WTC11 (cell line): ENCODE data around the gene USP2. TPM values are rescaled to one million over a fixed set of nuclear protein-coding genes. Genes with fewer than 3 reads are reported as not detected.

Experiments
- ATAC-seq: fragments of 200-7000 bp; cut with Tn5 transposase; 2 replicates; pipeline ENCODE4 v1.10.0; 2021; ENCODE audit warnings: mild to moderate bottlenecking, moderate library complexity
- CTCF ChIA-PET: fragments of 300-600 bp; sonication (Branson Sonifier 250); formaldehyde crosslinking; loops from one replicate; lab custom pipeline; 2021; ENCODE audit warnings: antibody characterized with exemption; lab: Charles Lee
- POLR2A ChIA-PET: fragments of 350-600 bp; sonication (Branson Sonifier 250); formaldehyde crosslinking; loops from one replicate; lab custom pipeline; 2021; ENCODE audit warnings: antibody characterized with exemption; lab: Charles Lee
- DNase-seq: peaks from one replicate; pipeline ENCODE4 v3.0.0; 2021; ENCODE audit warnings: low spot score
- H3K27ac Mint-ChIP-seq: 2 replicates; pipeline ENCODE4 v1.8.0; 2021; ENCODE audit warnings: mixed read lengths
- H3K27me3 Mint-ChIP-seq: 2 replicates; pipeline ENCODE4 v1.8.0; 2021; ENCODE audit warnings: low read depth, mild to moderate bottlenecking, moderate library complexity, mixed read lengths
- H3K36me3 Mint-ChIP-seq: 2 replicates; pipeline ENCODE4 v1.8.0; 2021; ENCODE audit warnings: mixed read lengths
- H3K4me1 Mint-ChIP-seq: 2 replicates; pipeline ENCODE4 v1.8.0; 2022; ENCODE audit warnings: mixed read lengths
- H3K4me3 Mint-ChIP-seq: 2 replicates; pipeline ENCODE4 v1.8.0; 2021; ENCODE audit warnings: mild to moderate bottlenecking, moderate library complexity, mixed read lengths
- H3K9me3 Mint-ChIP-seq: 2 replicates; pipeline ENCODE4 v1.8.0; 2021; ENCODE audit warnings: mixed read lengths
- CBFB ChIP-seq: sonication (generic); formaldehyde crosslinking; IDR thresholded peaks from 2 replicates; pipeline ENCODE4 v1.8.1; 2022; ENCODE audit warnings: mild to moderate bottlenecking, low read depth, missing genetic modification reagents
- EMX1 ChIP-seq: fragments of 250-450 bp; sonication (Bioruptor Pico); IDR thresholded peaks from 2 replicates; pipeline ENCODE4 v1.8.0; 2021; ENCODE audit warnings: mild to moderate bottlenecking
- ETV6 ChIP-seq: sonication (generic); formaldehyde crosslinking; IDR thresholded peaks from 2 replicates; pipeline ENCODE4 v1.8.1; 2022; ENCODE audit warnings: mild to moderate bottlenecking, missing genetic modification reagents
- FOXP1 ChIP-seq: sonication (generic); formaldehyde crosslinking; IDR thresholded peaks from 2 replicates; pipeline ENCODE4 v1.8.0; 2022; ENCODE audit warnings: missing genetic modification reagents, mild to moderate bottlenecking, moderate library complexity, borderline replicate concordance
- KAT7 ChIP-seq: sonication (generic); formaldehyde crosslinking; IDR thresholded peaks from 2 replicates; pipeline ENCODE4 v1.8.1; 2023; ENCODE audit warnings: missing genetic modification reagents, mild to moderate bottlenecking, borderline replicate concordance
- NFATC4 ChIP-seq: fragments of 250-450 bp; sonication (Bioruptor Pico); IDR thresholded peaks from 2 replicates; pipeline ENCODE4 v1.9.0; 2021; ENCODE audit warnings: mild to moderate bottlenecking
- NFE2L1 ChIP-seq: sonication (generic); formaldehyde crosslinking; IDR thresholded peaks from 2 replicates; pipeline ENCODE4 v1.8.1; 2023; ENCODE audit warnings: missing genetic modification reagents
- RELA ChIP-seq: sonication (generic); formaldehyde crosslinking; IDR thresholded peaks from 2 replicates; pipeline ENCODE4 v1.8.1; 2022; ENCODE audit warnings: missing genetic modification reagents, mild to moderate bottlenecking, borderline replicate concordance
- RORB ChIP-seq: fragments of 250-450 bp; sonication (Bioruptor Pico); IDR thresholded peaks from 2 replicates; pipeline ENCODE4 v1.9.0; 2021; ENCODE audit warnings: mild to moderate bottlenecking
- SMAD3 ChIP-seq: sonication (generic); formaldehyde crosslinking; IDR thresholded peaks from 2 replicates; pipeline ENCODE4 v1.8.0; 2022; ENCODE audit warnings: missing genetic modification reagents, mild to moderate bottlenecking, borderline replicate concordance
- SP1 ChIP-seq: sonication (generic); formaldehyde crosslinking; conservative IDR thresholded peaks from 2 replicates; pipeline ENCODE4 v1.8.1; 2022; ENCODE audit warnings: missing genetic modification reagents
- TEAD1 ChIP-seq: sonication (generic); formaldehyde crosslinking; IDR thresholded peaks from 2 replicates; pipeline ENCODE4 v1.8.0; 2022; ENCODE audit warnings: mild to moderate bottlenecking, missing genetic modification reagents
- ZNF671 ChIP-seq: fragments of 250-450 bp; sonication (Bioruptor Pico); IDR thresholded peaks from 2 replicates; pipeline ENCODE4 v1.8.0; 2021; ENCODE audit warnings: mild to moderate bottlenecking
- total RNA-seq: library from RNA; stranded (reverse); gene quantifications from 3 replicates; pipeline ENCODE4 v1.2.3, GENCODE V29; 2021
- TF ChIP-seq, protein P1 (sequence below): sonication (generic); formaldehyde crosslinking; IDR thresholded peaks from 2 replicates; pipeline ENCODE4 v1.8.0; 2022; ENCODE audit warnings: mild to moderate bottlenecking, missing genetic modification reagents
- TF ChIP-seq, protein P2 (sequence below): sonication (generic); formaldehyde crosslinking; conservative IDR thresholded peaks from 2 replicates; pipeline ENCODE4 v1.8.1; 2022; ENCODE audit warnings: mild to moderate bottlenecking, missing genetic modification reagents
- TF ChIP-seq, protein P3 (sequence below): sonication (generic); formaldehyde crosslinking; IDR thresholded peaks from 2 replicates; pipeline ENCODE4 v1.8.0; 2022; ENCODE audit warnings: mild to moderate bottlenecking, missing genetic modification reagents
- TF ChIP-seq, protein P4 (sequence below): sonication (generic); formaldehyde crosslinking; IDR thresholded peaks from 2 replicates; pipeline ENCODE4 v1.8.0; 2023; ENCODE audit warnings: mild to moderate bottlenecking, missing genetic modification reagents
- TF ChIP-seq, protein P5 (sequence below): sonication (generic); formaldehyde crosslinking; IDR thresholded peaks from 2 replicates; pipeline ENCODE4 v1.8.1; 2023; ENCODE audit warnings: mild to moderate bottlenecking, missing genetic modification reagents
- TF ChIP-seq, protein P6 (sequence below): sonication (generic); formaldehyde crosslinking; IDR thresholded peaks from 2 replicates; pipeline ENCODE4 v1.8.1; 2023; ENCODE audit warnings: mild to moderate bottlenecking, missing genetic modification reagents, moderate library complexity
- TF ChIP-seq, protein P7 (sequence below): sonication (generic); formaldehyde crosslinking; IDR thresholded peaks from 2 replicates; pipeline ENCODE4 v1.8.1; 2023; ENCODE audit warnings: mild to moderate bottlenecking, missing genetic modification reagents

The USP2 gene
- total RNA-seq, 1 experiment from 2014 or later, result 8.0 TPM

DNA sequence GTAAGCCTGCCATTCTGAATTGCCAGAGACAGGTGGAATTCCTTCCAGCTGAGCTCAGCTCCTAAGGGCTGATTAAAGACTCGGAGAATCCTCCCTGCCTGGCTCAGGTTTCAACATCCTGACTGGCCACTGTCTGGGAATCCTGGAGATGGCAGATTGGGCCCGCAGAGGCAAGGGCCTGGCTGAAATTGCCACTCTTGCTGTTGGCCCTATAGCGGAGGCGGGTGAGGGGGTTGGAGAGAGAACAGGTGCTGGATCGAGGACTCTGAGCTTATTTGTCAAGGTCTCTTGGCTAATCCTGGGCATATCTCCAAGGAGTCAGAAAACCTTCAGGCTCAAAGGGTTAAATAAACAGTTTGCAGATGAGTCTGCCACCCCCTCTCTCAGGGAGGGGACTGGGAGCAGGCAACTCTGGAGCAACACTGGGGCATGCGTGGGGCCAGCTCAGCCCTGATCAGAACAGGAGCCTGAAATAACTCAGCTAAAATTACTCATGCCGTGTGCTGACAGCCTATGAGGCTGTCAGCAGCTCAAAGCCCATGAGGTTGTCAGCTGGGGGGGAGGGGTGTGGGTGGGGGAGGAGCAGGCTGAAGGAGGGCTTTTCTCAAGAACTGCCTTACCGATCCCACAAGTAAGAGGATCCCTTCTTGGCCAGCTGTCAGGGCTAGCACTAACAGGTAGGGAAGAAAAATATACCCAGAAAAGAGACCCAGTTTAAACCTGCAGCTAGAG is 20.3 kb downstream of the USP2 start (continued):
- TF ChIP-seq EMX1 (CRISPR knock-in tag), result no peak
- peak; percentile 43 for TF ChIP-seq SP1 (CRISPR knock-in tag)
- TF ChIP-seq FOXP1 (CRISPR knock-in tag), result no peak
- TF ChIP-seq RORB (CRISPR knock-in tag), result no peak
- no peak for TF ChIP-seq SMAD3 (CRISPR knock-in tag)
- TF ChIP-seq, protein P1, sequence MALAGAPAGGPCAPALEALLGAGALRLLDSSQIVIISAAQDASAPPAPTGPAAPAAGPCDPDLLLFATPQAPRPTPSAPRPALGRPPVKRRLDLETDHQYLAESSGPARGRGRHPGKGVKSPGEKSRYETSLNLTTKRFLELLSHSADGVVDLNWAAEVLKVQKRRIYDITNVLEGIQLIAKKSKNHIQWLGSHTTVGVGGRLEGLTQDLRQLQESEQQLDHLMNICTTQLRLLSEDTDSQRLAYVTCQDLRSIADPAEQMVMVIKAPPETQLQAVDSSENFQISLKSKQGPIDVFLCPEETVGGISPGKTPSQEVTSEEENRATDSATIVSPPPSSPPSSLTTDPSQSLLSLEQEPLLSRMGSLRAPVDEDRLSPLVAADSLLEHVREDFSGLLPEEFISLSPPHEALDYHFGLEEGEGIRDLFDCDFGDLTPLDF (CRISPR knock-in tag), result no peak
- TF ChIP-seq, protein P2, sequence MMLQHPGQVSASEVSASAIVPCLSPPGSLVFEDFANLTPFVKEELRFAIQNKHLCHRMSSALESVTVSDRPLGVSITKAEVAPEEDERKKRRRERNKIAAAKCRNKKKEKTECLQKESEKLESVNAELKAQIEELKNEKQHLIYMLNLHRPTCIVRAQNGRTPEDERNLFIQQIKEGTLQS (CRISPR knock-in tag), result no peak
- TF ChIP-seq TEAD1 (CRISPR knock-in tag), result peak; percentile 48; the same call in 1 of the 2 replicates

DNA sequence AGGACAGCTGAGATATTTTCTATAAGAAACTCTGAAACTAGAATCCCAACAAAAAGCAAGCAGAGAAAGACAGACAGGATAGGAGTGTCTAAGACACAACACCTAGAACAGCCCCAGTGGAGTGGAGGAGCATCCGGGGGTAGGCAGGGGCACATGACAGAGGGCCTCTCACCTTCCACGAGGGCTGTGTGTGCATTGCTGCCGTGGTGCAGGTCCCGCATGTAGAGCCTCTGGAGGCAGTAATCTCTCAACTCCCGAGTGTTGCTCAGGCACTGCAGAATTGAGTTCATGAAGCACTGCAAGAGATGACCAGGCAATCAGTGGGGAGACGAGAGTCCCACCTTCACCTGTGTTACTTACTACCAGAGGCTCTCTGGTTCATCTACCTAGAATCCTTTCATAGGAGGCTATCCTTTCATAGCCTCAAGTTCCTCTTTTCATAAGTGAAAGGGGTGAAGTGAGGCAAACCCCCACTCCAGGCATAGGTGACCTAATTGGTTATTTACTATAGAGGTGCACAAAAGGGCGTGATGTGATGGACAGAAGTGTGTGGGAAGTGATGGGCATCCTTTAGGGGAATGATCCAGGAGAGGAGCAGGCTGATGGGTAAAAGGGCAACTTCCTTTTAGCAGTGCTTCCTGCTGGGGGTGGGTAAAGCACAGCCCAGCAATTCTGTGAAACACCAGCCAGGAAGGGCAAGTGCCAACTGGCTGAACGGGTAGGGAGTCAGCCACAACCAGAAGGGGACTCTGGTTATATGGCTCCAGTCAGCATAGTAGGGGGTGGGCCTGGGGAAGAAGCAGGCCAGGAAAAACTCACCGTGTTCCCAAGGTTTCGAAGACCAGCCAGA is 21.9 kb downstream of the USP2 start:
- Mint-ChIP-seq H3K4me1 (peaks cover 52% of the 10 kb centered on the region), H3K9me3 (no peaks in the 10 kb centered on the region), H3K27ac (no peak overlapping the region), H3K4me3 (no peak overlapping the region), H3K36me3 (peaks cover 22% of the 10 kb centered on the region), H3K27me3 (peaks cover 38% of the 10 kb centered on the region)
- POLR2A ChIA-PET, result no interaction called here
- ATAC-seq (no peak), DNase-seq (no peak)
- CTCF ChIA-PET, result interaction anchor here (1.4 to 6.2 kb wide), 6 partner anchors 11 to 115 kb away, joined by 5 to 95 read pairs (median 18); partner anchors contain the start of gene C1QTNF5
- TF ChIP-seq NFE2L1 (CRISPR knock-in tag), result no peak
- no peak for TF ChIP-seq KAT7 (CRISPR knock-in tag)
- TF ChIP-seq, protein P3, sequence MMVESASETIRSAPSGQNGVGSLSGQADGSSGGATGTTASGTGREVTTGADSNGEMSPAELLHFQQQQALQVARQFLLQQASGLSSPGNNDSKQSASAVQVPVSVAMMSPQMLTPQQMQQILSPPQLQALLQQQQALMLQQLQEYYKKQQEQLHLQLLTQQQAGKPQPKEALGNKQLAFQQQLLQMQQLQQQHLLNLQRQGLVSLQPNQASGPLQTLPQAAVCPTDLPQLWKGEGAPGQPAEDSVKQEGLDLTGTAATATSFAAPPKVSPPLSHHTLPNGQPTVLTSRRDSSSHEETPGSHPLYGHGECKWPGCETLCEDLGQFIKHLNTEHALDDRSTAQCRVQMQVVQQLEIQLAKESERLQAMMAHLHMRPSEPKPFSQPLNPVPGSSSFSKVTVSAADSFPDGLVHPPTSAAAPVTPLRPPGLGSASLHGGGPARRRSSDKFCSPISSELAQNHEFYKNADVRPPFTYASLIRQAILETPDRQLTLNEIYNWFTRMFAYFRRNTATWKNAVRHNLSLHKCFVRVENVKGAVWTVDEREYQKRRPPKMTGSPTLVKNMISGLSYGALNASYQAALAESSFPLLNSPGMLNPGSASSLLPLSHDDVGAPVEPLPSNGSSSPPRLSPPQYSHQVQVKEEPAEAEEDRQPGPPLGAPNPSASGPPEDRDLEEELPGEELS (CRISPR knock-in tag), result no peak
- TF ChIP-seq NFATC4, result no peak
- TF ChIP-seq, protein P2 (CRISPR knock-in tag), result no peak
- TF ChIP-seq, protein P4, sequence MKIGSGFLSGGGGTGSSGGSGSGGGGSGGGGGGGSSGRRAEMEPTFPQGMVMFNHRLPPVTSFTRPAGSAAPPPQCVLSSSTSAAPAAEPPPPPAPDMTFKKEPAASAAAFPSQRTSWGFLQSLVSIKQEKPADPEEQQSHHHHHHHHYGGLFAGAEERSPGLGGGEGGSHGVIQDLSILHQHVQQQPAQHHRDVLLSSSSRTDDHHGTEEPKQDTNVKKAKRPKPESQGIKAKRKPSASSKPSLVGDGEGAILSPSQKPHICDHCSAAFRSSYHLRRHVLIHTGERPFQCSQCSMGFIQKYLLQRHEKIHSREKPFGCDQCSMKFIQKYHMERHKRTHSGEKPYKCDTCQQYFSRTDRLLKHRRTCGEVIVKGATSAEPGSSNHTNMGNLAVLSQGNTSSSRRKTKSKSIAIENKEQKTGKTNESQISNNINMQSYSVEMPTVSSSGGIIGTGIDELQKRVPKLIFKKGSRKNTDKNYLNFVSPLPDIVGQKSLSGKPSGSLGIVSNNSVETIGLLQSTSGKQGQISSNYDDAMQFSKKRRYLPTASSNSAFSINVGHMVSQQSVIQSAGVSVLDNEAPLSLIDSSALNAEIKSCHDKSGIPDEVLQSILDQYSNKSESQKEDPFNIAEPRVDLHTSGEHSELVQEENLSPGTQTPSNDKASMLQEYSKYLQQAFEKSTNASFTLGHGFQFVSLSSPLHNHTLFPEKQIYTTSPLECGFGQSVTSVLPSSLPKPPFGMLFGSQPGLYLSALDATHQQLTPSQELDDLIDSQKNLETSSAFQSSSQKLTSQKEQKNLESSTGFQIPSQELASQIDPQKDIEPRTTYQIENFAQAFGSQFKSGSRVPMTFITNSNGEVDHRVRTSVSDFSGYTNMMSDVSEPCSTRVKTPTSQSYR, result no peak
- TF ChIP-seq ETV6 (CRISPR knock-in tag), result no peak
- TF ChIP-seq RELA (CRISPR knock-in tag), result no peak
- TF ChIP-seq ZNF671 (CRISPR knock-in tag), result no peak
- TF ChIP-seq, protein P5, sequence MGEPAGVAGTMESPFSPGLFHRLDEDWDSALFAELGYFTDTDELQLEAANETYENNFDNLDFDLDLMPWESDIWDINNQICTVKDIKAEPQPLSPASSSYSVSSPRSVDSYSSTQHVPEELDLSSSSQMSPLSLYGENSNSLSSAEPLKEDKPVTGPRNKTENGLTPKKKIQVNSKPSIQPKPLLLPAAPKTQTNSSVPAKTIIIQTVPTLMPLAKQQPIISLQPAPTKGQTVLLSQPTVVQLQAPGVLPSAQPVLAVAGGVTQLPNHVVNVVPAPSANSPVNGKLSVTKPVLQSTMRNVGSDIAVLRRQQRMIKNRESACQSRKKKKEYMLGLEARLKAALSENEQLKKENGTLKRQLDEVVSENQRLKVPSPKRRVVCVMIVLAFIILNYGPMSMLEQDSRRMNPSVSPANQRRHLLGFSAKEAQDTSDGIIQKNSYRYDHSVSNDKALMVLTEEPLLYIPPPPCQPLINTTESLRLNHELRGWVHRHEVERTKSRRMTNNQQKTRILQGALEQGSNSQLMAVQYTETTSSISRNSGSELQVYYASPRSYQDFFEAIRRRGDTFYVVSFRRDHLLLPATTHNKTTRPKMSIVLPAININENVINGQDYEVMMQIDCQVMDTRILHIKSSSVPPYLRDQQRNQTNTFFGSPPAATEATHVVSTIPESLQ, result no peak
- TF ChIP-seq, protein P6, sequence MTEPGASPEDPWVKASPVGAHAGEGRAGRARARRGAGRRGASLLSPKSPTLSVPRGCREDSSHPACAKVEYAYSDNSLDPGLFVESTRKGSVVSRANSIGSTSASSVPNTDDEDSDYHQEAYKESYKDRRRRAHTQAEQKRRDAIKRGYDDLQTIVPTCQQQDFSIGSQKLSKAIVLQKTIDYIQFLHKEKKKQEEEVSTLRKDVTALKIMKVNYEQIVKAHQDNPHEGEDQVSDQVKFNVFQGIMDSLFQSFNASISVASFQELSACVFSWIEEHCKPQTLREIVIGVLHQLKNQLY (CRISPR knock-in tag), result no peak
- no peak for TF ChIP-seq CBFB (CRISPR knock-in tag)
- TF ChIP-seq, protein P7, sequence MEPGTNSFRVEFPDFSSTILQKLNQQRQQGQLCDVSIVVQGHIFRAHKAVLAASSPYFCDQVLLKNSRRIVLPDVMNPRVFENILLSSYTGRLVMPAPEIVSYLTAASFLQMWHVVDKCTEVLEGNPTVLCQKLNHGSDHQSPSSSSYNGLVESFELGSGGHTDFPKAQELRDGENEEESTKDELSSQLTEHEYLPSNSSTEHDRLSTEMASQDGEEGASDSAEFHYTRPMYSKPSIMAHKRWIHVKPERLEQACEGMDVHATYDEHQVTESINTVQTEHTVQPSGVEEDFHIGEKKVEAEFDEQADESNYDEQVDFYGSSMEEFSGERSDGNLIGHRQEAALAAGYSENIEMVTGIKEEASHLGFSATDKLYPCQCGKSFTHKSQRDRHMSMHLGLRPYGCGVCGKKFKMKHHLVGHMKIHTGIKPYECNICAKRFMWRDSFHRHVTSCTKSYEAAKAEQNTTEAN (CRISPR knock-in tag), result no peak
